Stimulated activated CD4-positive, alpha-beta T cell treated with anti-CD3 and anti-CD28 coated beads, Interleukin-1b, Interleukin-23, amount 100 ng/mL, for 24 hours (primary cell): ENCODE data around the gene NOC2L.

Source experiments
- DNase-seq, 4 experiments: peaks; one replicate each; pipeline ENCODE4 v3.0.0-alpha.2; 2020; ENCODE audit warnings: low read depth in 4 of 4, low spot score in 1 of 4

Gene NOC2L

DNA sequence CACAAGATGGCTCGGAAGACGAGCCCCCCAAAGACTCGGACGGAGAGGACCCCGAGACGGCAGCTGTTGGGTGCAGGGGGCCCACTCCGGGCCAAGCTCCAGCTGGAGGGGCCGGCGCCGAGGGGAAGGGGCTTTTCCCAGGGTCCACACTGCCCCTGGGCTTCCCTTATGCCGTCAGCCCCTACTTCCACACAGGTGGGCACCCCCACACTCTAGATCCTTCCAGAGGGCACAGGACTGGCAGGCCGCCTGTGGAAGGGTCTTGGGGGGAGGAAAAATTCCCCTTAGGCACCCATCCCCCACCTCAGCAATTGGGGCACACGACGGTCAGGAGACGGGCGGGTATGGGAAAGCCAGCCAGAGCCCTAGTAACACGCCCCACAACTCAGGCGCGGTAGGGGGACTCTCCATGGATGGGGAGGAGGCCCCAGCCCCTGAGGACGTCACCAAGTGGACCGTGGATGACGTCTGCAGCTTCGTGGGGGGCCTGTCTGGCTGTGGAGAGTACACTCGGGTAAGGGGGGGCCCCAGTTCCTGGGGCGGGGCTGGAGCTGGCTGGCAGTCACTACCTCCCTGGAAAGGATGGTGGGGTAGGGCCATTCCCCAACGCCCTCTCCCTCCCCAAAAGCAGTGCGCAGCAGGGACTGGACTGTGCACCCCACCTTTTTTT lies 16.1 kb downstream of the NOC2L start:
- DNase-seq: no peak

DNA sequence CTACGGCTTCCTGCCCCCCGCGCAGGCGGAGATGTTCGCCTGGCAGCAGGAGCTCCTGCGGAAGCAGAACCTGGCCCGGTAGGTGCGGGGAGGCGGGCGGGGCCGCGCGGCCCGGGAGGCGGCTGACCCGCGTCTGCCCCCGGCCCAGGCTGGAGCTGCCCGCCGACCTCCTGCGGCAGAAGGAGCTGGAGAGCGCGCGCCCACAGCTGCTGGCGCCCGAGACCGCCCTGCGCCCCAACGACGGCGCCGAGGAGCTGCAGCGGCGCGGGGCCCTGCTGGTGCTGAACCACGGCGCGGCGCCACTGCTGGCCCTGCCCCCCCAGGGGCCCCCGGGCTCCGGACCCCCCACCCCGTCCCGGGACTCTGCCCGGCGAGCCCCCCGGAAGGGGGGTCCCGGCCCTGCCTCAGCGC lies 16.6 kb downstream of the NOC2L start:
- DNase-seq: no peak

DNA sequence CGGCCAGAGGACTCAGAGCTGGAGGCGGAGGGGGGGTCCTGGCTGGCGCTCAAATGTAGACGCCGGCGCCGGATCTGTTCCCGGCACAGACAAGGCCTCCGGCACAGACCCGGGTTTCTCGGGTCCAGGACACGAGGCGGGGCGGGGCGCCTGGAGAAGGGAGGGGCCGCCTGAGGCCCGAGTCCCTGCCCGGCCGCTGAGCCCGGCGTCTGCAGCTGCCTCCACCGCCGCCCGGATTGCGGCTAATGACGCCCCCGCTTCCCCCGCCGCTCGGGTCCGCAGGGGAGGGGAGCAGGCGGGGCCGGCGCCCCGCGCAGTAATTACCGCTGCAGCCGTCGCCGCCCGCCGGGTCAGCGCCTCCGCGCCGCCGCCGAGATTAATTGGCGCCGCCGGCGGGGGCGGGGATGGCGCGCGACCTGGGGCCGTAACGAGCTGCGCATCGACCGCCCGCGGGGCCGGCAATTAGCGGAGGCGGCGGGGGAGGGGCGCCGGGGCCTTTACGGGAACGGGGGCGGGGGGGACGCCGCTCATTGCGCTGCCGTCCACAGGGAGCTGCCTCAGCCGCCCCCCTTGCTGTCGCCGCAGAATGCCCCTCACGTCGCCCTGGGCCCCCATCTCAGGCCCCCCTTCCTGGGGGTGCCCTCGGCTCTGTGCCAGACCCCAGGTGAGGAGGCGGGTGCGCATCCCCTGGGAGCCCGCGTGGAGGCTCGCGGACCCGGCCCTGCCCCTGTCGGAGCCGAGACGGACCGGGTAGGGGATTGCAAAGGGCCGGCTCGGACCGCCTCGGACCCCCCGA lies 17.3 kb downstream of the NOC2L start:
- DNase-seq: no peak

DNA sequence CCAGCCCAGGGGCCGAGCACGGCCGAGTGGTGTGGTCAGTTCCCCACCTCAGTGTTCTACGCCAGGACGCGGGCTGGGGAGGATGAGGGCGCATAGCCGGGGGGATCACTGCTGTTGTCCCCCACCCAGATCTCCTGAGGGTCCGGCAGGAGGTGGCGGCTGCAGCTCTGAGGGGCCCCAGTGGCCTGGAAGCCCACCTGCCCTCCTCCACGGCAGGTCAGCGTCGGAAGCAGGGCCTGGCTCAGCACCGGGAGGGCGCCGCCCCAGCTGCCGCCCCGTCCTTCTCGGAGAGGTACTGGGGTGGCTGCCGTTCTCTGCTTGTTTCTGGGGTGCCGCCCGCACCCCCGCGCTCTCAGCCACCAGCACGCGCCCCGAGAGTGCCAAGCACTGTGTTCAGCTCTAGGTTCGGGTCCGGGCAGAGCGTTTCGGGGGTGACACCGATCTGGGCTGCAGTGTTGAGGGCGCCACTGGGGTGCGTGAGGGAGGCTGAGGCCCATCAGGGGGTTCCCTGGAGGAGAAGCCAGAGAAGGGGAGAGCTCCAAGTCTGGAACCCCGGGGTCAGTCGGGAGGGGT lies 18.0 kb downstream of the NOC2L start:
- no peak for DNase-seq

DNA sequence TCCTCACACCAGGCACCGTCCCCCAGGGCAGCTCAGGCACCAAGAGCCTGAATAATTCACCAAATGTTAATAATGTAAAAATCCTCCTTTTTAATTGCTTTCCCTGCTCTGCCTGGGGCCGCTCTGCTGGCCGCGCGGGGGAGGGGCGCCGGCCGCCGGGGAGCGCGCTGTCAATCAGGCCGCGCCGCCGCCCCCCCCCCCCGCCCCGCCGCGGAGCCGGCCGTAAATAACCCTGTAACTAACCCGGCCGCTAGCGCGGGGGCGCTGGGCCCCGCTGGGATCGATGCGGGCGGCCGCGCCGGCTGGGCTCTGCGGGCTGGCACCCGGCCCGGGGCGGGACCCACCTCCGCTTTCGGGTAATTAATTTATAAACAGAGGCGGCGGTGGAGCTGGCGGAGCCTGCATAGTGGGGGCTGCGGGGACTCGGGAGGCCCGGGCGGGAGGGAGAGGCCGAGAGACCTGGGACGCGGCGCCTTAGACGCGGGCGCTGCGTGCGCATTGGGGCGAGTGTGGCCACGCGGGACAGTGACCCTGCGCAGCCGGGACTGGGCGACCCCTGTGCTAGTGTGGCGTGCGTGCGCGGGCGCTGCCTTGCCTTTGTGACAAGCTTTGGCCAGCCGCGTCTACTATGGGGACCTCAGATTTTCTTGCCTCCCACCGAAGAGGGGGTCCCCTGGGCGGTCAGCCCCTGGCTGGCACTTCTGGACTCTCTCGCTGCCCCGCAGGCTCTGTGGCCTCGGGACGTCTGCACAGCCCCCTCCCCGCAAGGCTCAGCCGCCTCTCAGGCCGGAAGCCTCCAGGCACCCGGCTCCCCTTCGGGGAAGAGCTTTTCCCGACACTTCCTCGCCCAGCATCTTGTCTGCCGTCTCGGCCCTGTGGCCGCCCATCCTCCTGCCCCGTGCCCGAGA lies 18.7 kb downstream of the NOC2L start:
- no peak for DNase-seq

DNA sequence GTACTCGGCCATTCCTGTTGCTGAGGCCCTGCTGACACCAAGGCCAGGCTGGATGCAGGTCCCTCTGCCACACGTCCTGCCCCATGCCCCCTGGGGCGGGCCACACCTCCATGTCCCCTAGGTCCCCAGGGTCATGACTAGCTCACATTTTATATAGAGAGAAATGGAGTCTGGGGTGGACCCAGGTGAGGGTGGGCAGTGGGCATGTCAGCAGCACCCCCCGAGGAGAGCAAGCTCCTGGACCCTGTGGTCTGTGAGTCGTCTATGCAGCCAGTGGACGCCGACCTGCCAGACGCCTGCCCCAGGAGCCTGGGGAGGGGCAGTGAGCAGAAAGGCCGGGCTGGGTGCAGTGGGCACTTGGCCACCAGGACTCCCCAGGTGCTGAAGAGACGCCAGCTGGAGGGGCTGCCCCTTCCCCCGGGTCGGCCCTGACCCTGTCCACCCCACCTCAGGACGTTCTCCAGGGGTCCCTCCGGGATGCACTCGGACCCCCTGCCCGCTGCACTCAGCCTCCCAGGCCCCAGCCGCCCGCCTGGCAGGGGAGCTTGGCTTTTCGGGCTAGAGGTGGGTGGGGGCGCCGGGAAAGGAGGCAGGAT lies 19.4 kb downstream of the NOC2L start:
- no peak for DNase-seq

DNA sequence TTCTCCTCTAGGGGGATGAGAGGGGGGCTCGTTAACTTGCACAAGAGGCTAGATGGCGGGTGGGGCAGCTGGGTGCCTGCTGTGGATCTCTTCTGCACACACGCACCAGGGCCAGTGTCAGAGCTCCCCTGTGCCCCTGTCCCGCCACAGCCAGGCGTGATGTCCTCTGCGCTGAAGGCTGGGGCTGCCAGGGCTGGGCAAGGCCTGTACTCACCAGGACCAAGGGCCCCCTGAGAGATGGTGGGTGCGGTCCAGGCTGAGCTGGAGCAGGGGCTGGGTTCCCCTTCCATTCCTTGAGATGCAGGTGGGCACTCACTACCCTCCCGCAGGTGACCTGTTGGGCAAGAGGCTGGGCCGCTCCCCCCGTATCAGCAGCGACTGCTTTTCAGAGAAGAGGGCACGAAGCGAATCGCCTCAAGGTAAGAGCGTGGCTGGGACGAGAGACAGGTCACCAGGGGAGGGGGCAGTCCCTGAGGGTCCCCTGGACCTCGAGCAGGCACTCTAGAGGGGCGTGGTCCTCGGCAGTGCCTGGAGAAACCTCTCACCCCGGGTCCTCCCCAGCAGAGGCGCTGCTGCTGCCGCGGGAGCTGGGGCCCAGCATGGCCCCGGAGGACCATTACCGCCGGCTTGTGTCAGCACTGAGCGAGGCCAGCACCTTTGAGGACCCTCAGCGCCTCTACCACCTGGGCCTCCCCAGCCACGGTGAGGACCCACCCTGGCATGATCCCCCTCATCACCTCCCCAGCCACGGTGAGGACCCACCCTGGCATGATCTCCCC lies 20.2 kb downstream of the NOC2L start:
- DNase-seq: no peak

DNA sequence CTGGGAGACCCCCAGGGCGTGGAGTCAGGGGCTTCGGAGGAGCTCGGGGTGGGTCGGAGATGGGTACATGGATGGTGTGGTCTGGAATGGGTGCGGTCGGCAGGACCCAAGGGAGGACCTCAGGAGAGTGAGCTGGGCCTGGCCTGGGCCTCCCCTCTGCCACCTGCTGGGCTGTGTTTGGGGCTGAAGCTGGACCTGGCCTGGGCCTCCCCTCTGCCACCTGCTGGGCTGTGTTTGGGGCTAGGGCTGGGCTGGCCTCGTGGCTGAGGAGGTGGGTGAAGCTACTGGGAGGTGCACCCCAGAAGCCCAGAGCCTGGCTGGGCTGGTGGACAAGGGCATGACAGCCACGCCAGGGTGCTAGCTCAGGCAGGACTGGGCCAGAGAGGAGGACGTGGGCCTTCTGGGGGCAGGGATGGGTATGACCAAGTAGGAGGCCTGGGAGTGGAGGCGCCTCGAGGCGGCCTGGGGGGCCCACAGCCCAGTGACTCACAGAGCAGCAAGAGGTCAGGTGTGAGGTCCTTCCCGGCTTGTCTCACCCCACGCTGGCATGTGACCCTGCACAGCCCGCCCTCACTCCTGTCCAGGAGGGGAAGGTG lies 20.9 kb downstream of the NOC2L start:
- no peak for DNase-seq

DNA sequence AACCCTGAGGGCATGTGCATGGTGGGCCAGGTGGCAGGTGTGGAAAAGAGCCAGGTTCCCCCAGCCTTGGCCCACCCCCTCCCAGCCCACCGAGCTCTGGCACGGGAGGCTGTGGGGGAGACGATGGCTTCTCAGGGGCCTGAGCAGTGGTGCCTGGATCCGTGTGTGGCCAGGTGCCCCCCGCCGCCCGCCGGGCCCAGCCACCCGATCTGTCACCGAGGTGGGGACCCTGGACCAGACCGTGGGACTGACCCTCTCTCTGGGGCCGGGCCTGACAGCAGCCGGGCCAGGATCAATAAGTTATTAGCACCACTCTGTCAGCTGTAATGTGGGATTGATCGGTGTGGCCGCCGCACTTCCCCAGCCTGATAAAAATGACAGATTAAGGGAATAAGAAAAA lies 21.5 kb downstream of the NOC2L start:
- DNase-seq: no peak

DNA sequence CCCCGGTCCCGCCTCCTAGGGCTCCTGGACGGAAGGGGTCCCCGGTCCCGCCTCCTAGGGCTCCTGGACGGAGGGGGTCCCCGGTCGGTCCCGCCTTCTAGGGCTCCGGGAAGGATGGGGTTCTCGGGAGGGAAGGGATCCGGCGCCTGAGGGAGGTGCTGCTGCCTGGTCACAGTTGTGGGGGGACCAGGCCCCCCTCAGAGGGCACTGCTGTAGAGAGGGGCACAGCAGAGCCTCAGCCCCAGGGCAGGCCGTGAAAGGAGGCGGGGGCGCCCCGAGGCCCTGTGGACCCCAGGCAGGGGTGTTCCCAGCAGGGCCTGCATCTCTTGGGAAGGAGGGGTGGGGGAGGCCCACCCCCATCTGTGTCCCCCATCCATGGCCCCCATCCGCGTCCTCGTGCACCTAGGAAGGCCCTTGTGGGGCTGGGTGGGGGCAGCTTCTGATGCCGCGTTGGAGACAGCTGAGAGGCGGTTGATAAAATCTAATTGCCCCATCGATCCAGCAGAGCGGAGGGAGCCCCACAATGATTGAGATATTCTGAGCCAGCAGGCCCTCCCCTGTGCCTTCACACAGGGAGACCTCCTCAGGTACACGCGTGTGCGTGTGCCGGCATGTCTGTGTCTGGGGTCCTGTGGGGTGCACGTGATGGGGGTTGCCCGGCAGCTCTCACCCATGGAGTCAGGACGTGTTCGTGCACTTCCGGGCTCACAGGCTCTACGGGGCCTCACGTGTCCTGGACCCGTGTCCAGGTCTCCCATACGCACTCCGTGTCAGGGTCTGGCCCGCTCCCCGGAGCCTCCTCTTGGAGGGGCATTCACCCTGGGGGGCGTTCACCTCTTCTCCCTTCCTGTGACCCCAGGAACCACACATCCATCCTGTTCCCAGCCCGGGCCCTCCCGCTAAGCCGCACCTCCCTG lies 22.4 kb downstream of the NOC2L start:
- DNase-seq: no peak

DNA sequence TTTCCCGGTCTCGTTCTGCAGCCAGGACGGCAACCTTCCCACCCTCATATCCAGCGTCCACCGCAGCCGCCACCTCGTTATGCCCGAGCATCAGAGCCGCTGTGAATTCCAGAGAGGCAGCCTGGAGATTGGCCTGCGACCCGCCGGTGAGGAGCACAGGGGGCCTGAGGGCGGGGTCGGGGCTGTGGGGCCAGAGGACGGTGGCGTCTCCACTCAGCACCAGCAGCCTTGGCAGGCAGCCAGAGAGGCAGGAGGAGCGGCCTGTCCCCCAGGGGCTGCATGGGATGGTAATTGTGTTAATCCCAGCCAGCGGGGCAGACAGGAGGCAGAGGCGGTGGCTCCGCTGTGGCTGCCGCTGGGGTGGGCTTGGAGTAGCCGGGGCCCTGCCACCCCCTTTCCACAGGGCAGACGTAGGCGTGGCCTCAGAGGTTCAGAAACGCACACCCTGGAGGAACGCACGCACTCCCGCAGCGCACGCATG lies 23.3 kb downstream of the NOC2L start:
- DNase-seq: no peak

DNA sequence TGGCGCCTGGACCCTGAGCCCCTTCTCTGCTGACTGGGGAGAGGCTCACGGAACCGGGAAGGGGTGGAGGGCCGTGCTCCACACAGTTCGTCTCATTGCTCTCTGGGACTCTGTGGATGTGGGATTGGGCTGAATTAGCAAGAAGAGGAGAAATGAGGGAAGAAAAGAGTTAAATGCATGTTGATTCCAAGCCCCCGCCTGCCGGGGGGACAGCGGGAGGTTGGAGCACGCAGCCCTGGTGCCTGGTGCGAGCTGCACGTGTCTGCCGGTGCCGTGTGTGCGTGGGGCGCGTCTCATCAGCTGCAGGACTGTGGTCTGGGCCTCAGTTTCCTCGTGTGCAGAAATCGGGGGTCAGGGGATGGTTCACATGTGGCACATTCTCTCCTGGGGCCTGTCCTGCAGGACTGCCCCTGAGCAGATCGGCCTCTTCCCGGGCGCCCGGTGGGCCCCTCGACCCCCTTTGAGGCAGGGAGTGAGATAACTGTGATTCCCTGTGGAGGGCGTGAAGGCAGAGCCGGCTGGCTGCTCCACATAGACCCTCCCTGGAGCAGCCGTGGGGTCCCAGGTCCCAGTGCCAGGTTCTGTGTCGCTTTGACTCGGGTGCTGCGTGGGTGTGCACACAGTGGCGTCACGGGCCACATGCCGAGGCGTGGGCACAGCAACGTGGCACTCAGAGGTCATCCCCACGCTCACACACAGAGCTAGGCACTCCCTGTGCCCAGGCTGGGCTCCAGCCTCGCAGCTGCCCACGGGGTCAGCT lies 23.9 kb downstream of the NOC2L start:
- no peak for DNase-seq

DNA sequence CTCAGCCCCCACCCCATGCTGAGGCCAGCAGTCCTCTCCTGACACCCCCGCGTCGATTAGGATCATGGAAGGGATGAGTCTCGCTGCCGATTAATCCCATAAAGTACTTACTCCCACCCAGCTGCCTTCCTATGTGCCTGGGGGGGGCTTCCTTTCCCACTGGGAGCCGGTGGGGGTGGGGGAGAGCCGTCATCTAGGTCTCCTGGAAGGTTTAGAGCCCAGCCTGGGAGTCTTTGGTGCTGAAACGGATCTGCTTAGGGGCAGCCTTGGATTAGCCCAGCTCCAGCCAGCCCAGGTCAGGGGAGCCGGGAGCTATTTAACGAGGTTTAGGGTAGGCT lies 25.5 kb downstream of the NOC2L start:
- DNase-seq: no peak

DNA sequence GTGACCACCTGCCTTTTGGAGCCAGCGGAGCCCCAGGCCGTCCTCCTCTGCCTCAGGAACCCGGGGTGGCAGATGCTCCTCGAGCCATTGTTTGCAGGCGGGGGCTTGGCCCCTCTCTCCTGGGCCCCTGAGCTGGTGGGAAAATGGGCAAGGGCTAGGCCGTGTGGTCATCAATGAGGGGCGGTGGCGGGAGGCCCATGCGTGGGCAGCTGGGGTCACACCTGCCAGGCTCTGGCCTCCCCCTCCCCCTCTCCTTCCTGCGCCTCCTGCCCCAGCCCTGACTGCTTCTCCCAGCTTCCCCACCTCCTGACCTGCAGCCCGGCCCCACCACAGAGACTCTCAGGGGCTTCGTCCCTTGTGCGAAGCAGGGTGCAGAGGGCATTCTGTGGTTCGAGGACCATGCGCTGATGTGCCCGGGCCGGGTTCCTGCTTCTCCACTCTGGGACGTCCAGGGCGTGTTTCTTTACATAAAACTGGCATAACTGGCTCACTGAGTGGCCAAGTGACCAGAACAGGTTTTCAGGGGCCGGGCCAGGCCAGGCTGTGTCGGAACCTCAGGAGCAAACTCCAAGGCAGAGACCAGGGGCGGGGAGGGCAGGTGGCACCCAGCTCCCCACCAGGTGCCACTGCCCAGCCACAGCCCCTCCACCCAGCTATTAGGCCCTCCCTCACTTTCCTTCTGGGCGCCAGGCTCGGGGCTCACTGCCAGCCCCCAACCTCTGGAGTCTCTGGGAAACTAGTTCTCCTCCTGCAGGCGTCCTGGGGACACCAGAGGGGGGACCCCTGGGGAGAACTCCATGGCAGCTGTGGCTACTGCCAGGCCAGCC lies 26.1 kb downstream of the NOC2L start:
- no peak for DNase-seq

DNA sequence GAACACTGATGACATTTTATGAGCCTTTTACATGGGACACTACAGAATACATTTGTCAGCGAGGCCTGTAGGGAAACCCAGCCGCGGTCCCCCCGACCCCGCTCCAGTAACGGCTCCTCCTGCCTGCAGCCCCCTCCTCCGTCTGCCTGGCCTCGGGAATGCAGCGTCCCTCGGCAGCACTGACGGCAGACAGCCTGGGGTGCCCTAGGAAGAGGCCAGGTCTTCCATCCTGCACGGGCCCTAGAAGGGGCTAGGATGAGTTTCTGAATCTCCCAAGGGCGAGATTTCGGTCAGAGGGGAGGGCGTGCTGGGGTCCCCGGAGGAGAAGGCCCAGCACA lies 26.9 kb downstream of the NOC2L start:
- no peak for DNase-seq

DNA sequence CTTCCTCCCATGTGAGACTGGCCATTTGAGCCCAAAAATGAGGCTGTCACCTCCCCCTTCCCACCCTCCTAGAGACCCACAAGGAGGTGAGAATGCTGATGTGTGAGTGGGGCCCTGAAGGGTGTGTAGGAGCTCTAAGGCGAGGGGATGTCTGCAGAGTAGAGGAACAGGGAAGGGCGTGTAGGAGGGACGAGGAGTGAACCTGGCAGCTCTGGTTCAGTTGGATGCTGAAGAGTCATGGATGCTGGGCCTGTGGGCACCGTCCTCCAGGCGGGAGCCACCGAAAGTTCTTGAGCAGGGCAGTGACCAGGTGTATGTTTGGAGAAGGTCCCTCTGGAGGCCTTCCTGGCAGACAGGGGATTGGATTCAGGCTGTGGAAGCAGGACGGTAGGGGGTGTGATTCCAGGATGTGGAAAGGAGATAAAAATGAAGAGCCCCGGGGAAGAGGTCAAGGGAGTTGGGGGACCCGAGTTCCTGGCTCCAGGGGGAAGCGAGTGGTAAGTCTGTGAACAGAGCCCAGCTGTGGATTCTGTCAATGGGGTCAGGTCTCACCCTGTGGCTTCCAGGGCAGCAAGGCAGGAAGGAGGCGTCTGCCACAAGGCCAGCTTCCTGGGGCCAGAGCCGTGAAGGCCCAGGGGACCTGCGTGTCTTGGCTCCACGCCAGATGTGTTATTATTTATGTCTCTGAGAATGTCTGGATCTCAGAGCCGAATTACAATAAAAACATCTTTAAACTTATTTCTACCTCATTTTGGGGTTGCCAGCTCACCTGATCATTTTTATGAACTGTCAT lies 27.5 kb downstream of the NOC2L start:
- no peak for DNase-seq
